BE2C (cell line): ENCODE results near the gene YAE1.

Source experiments
- DNase-seq: peaks from one replicate; pipeline ENCODE4 v3.0.0-alpha.2; 2020
- H3K27me3 ChIP-seq: fragments of 250-450 bp; sonication (Bioruptor Pico); 2 replicates; pipeline ENCODE4 v1.5.1; 2020; ENCODE audit warnings: mild to moderate bottlenecking
- H3K36me3 ChIP-seq: fragments of 250-450 bp; sonication (Bioruptor Pico); 2 replicates; pipeline ENCODE4 v1.5.1; 2020; ENCODE audit warnings: mild to moderate bottlenecking
- H3K4me1 ChIP-seq: fragments of 250-450 bp; sonication (Bioruptor Pico); 2 replicates; pipeline ENCODE4 v1.5.1; 2020
- H3K4me3 ChIP-seq: 2 replicates; pipeline ENCODE4 v1.5.1; 2011; ENCODE audit warnings: low read depth, low read length
- H3K9me3 ChIP-seq: fragments of 250-450 bp; sonication (Bioruptor Pico); 2 replicates; pipeline ENCODE4 v1.5.1; 2020
- CTCF ChIP-seq: IDR thresholded peaks from 2 replicates; pipeline ENCODE4 v1.5.1; 2012; ENCODE audit warnings: mild to moderate bottlenecking, low read depth, low read length

The YAE1 gene

GRCh38 chr7:39605087-39605486 lies 38.9 kb downstream of the YAE1 start:
- no peak for TF ChIP-seq CTCF
- H3K36me3 ChIP-seq, result no peaks in the 10 kb centered on the region
- peaks cover 10% of the 10 kb centered on the region for H3K4me1 ChIP-seq
- H3K27me3 ChIP-seq, result no peaks in the 10 kb centered on the region
- H3K4me3 ChIP-seq, result no peak overlapping the region
- no peak for DNase-seq
- no peaks in the 10 kb centered on the region for H3K9me3 ChIP-seq

- Histone ChIP-seq H3K27me3 (no peaks in the 10 kb centered on the region), H3K4me1 (peaks cover 10% of the 10 kb centered on the region), H3K4me3 (no peak overlapping the region), H3K36me3 (no peaks in the 10 kb centered on the region), H3K9me3 (no peaks in the 10 kb centered on the region)
- no peak for DNase-seq
- no peak for TF ChIP-seq CTCF
Observed at GRCh38 chr7:39606352-39606751, 40.1 kb downstream of the YAE1 start.

- no peak for DNase-seq
- H3K9me3 ChIP-seq, result no peaks in the 10 kb centered on the region
- H3K4me3 ChIP-seq, result no peak overlapping the region
- no peak for TF ChIP-seq CTCF
- H3K36me3 ChIP-seq, result no peaks in the 10 kb centered on the region
- H3K27me3 ChIP-seq, result no peaks in the 10 kb centered on the region
- peaks cover 10% of the 10 kb centered on the region for H3K4me1 ChIP-seq
Observed at GRCh38 chr7:39606941-39607340, 40.7 kb downstream of the YAE1 start.

GRCh38 chr7:39607865-39608264 lies 41.7 kb downstream of the YAE1 start:
- H3K9me3 ChIP-seq, result no peaks in the 10 kb centered on the region
- no peak for TF ChIP-seq CTCF
- no peak for DNase-seq
- H3K4me3 ChIP-seq, result no peak overlapping the region
- peaks cover 10% of the 10 kb centered on the region for H3K4me1 ChIP-seq
- H3K36me3 ChIP-seq, result no peaks in the 10 kb centered on the region
- no peaks in the 10 kb centered on the region for H3K27me3 ChIP-seq

GRCh38 chr7:39608278-39608677 lies 42.1 kb downstream of the YAE1 start:
- no peaks in the 10 kb centered on the region for H3K9me3 ChIP-seq

More at GRCh38 chr7:39608278-39608677, 42.1 kb downstream of the YAE1 start:
- Histone ChIP-seq H3K4me3 (no peak overlapping the region), H3K27me3 (no peaks in the 10 kb centered on the region), H3K36me3 (no peaks in the 10 kb centered on the region), H3K4me1 (peaks cover 10% of the 10 kb centered on the region)
- no peak for TF ChIP-seq CTCF
- DNase-seq, result no peak
